HG03439 (cell line): ENCODE data around the gene CHRD.
A peak's percentile ranks its signal among the peaks of the same experiment; 100 is the strongest.
"Not testable (repeated sequence)": the region's sequence is repeated elsewhere in the genome, so short reads cannot be mapped to it uniquely, and the experiment has no call there.

Experiments
- ATAC-seq: cut with Tn5 transposase; IDR thresholded peaks from one replicate; pipeline ENCODE4 v1.9.1; 2021; ENCODE audit warnings: mild to moderate bottlenecking, moderate library complexity; ENCODE audit not compliant: unreplicated experiment

Gene CHRD

GRCh38 chr3:184379358-184380184 lies at the start of gene CHRD:
Gene CHRD, plus strand, starts transcription at chr3:184380054. Its CDS starts 265 bp downstream, at chr3:184380319.
- ATAC-seq: no peak

GRCh38 chr3:184332370-184333090 lies 47.3 kb upstream of the CHRD start:
- ATAC-seq: no peak

GRCh38 chr3:184333190-184333589 lies 46.7 kb upstream of the CHRD start:
- ATAC-seq: no peak

- no peak for ATAC-seq
Measured at GRCh38 chr3:184333700-184334099, 46.2 kb upstream of the CHRD start.

GRCh38 chr3:184334470-184335158 lies 45.2 kb upstream of the CHRD start:
- no peak for ATAC-seq

- no peak for ATAC-seq
Measured at GRCh38 chr3:184335291-184335660, 44.6 kb upstream of the CHRD start.

- ATAC-seq: peak; percentile 56
Measured at GRCh38 chr3:184335661-184336546, 44.0 kb upstream of the CHRD start.

- ATAC-seq: no peak
Measured at GRCh38 chr3:184336547-184337398, 43.1 kb upstream of the CHRD start.

GRCh38 chr3:184337399-184337714 lies 42.5 kb upstream of the CHRD start, which contains the start of gene FAM131A:
Gene FAM131A, plus strand, starts transcription at chr3:184337600. Its CDS starts 31 bp downstream, at chr3:184337631.
- no peak for ATAC-seq

GRCh38 chr3:184337981-184338380 lies 41.9 kb upstream of the CHRD start:
- ATAC-seq: no peak

GRCh38 chr3:184338511-184338945 lies 41.3 kb upstream of the CHRD start:
- no peak for ATAC-seq

GRCh38 chr3:184339001-184339400 lies 40.9 kb upstream of the CHRD start:
- ATAC-seq: no peak

- not testable (repeated sequence) for ATAC-seq
Measured at GRCh38 chr3:184339451-184340135, 40.3 kb upstream of the CHRD start.

- no peak for ATAC-seq
Measured at GRCh38 chr3:184341925-184342324, 37.9 kb upstream of the CHRD start.

GRCh38 chr3:184343200-184343876 lies 36.5 kb upstream of the CHRD start:
- ATAC-seq: no peak

GRCh38 chr3:184344579-184345316 lies 35.1 kb upstream of the CHRD start:
- ATAC-seq: no peak

GRCh38 chr3:184345317-184346144 lies 34.3 kb upstream of the CHRD start:
- no peak for ATAC-seq
